Breast epithelium (tissue), 4 donors: ENCODE results near the gene TNPO1. TPM values are rescaled to one million over a fixed set of nuclear protein-coding genes. Genes with fewer than 3 reads are reported as not detected.
"Not testable (repeated sequence)": the region's sequence is repeated elsewhere in the genome, so short reads cannot be mapped to it uniquely, and the experiment has no call there.

Source experiments
- DNase-seq, 2 donors: peaks; one replicate each; pipeline ENCODE4 v3.0.0-alpha.2; 2019; ENCODE audit warnings: low spot score in 2 of 2
- H3K27ac ChIP-seq, 2 donors: fragments of 200-600 bp; sonication (generic) in 1 of 2; one replicate each; pipeline ENCODE4 v1.5.1; 2016 to 2019; ENCODE audit warnings: mild to moderate bottlenecking in 1 of 2
- H3K27me3 ChIP-seq, 2 donors: fragments of 200-600 bp; sonication (generic) in 1 of 2; one replicate each; pipeline versions ENCODE4 v1.5.1 to v1.6.0; 2017 to 2019; ENCODE audit warnings: control low read depth in 1 of 2, mild to moderate bottlenecking in 1 of 2
- H3K36me3 ChIP-seq: fragments of 200-600 bp; one replicate; pipeline ENCODE4 v1.5.1; 2019
- H3K4me1 ChIP-seq, 2 donors: fragments of 200-600 bp; sonication (generic); one replicate each; pipeline ENCODE4 v1.5.1; 2016 to 2019; ENCODE audit warnings: control low read depth in 1 of 2
- H3K4me3 ChIP-seq, 3 donors: fragments of 200-600 bp; sonication (generic); 1 replicate in 2 of 3; 2 replicates in 1 of 3; pipeline ENCODE4 v1.5.1; 2016 to 2019; ENCODE audit warnings: mild to moderate bottlenecking in 3 of 3, moderate library complexity in 2 of 3
- H3K9me3 ChIP-seq, 2 donors: fragments of 200-600 bp; sonication (generic) in 1 of 2; one replicate each; pipeline ENCODE4 v1.5.1; 2016 to 2019; ENCODE audit warnings: control low read depth in 1 of 2
- POLR2A ChIP-seq: fragments of 450-650 bp; IDR thresholded peaks from one replicate; pipeline ENCODE4 v1.6.1; 2016; ENCODE audit warnings: antibody characterized with exemption, mild to moderate bottlenecking, moderate library complexity
- POLR2AphosphoS5 ChIP-seq, 3 donors: sonication (generic); formaldehyde crosslinking; IDR thresholded peaks; one replicate each; pipeline ENCODE4 v1.6.1; 2017; ENCODE audit warnings: antibody characterized with exemption in 3 of 3
- intact Hi-C: fragments of 100-400 bp; cut with DNase I; formaldehyde crosslinking; loops from one replicate; pipeline ENCODE4 v1.15.1; 2023; ENCODE audit warnings: low total_unique reads
- total RNA-seq, 3 donors: library from RNA; depleted of rRNA; stranded (reverse); fragments of >200 nt; gene quantifications; one replicate each; pipeline ENCODE4 v1.1.0, GENCODE V29; 2016
- TF ChIP-seq, protein P1 (sequence below), 3 donors: fragments of 450-650 bp; IDR thresholded peaks; one replicate each; pipeline ENCODE4 v1.5.1; 2016 to 2017; ENCODE audit warnings: antibody characterized with exemption in 3 of 3, mild to moderate bottlenecking in 3 of 3, moderate library complexity in 3 of 3

Gene TNPO1
- total RNA-seq, 3 donors from 2014 or later = 87.5 to 105 (median 87.8) TPM

DNA sequence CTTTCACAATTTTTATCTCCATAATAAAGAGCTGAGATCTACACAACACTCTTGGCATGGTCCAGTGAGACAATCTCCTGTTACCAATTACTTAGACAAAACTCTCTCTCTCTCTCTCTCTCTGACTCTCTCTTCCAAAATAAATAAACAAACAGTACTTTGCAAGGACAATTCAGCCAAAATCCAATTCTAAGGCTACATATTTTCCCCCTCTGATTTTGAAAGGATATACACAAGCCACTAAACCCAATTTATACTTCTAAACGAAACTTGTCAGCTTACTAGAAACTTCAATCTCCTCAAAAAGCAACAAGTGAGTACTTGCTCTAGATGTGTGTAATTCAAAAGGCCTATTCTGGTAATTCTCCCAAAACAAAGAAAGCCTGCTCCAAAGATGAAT is 26.3 kb upstream of the TNPO1 start:
- H3K27ac ChIP-seq = peak overlapping the region in 1 of 2 donors; percentile 35
- H3K4me1 ChIP-seq = no peaks in the 10 kb centered on the region
- TF ChIP-seq POLR2A = no peak
- no peak for TF ChIP-seq POLR2AphosphoS5 (IDR thresholded peaks at IDR 0.05)
- TF ChIP-seq, protein P1, sequence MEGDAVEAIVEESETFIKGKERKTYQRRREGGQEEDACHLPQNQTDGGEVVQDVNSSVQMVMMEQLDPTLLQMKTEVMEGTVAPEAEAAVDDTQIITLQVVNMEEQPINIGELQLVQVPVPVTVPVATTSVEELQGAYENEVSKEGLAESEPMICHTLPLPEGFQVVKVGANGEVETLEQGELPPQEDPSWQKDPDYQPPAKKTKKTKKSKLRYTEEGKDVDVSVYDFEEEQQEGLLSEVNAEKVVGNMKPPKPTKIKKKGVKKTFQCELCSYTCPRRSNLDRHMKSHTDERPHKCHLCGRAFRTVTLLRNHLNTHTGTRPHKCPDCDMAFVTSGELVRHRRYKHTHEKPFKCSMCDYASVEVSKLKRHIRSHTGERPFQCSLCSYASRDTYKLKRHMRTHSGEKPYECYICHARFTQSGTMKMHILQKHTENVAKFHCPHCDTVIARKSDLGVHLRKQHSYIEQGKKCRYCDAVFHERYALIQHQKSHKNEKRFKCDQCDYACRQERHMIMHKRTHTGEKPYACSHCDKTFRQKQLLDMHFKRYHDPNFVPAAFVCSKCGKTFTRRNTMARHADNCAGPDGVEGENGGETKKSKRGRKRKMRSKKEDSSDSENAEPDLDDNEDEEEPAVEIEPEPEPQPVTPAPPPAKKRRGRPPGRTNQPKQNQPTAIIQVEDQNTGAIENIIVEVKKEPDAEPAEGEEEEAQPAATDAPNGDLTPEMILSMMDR (IDR thresholded peaks at IDR 0.05) = no peak
- no peaks in the 10 kb centered on the region for H3K27me3 ChIP-seq
- H3K36me3 ChIP-seq = no peaks in the 10 kb centered on the region
- no peak for DNase-seq
- intact Hi-C loops = no loop called here
- no peak overlapping the region for H3K4me3 ChIP-seq
- H3K9me3 ChIP-seq = no peaks in the 10 kb centered on the region

DNA sequence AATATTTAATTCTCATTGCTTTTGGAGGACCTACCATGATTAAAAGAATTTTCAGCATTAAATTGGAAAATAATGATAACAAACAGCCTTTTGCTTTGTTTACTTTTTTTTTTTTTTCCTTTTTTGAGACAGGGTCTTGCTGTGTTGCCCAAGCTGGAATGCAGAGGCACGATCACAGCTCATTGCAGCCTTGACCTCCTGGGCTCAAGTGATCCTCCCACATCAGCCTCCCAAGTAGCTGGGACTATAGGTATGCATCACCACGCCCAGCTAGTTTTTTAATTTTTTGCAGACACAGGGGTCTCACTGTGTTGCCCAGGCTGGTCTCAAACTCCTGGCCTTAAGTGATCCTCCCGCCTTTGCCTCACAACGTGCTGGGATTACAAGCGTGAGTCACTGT is 23.8 kb upstream of the TNPO1 start:
- H3K36me3 ChIP-seq, H3K4me1 ChIP-seq, DNase-seq, intact Hi-C loops, H3K9me3 ChIP-seq, H3K27me3 ChIP-seq, H3K27ac ChIP-seq, H3K4me3 ChIP-seq: not testable (repeated sequence)

DNA sequence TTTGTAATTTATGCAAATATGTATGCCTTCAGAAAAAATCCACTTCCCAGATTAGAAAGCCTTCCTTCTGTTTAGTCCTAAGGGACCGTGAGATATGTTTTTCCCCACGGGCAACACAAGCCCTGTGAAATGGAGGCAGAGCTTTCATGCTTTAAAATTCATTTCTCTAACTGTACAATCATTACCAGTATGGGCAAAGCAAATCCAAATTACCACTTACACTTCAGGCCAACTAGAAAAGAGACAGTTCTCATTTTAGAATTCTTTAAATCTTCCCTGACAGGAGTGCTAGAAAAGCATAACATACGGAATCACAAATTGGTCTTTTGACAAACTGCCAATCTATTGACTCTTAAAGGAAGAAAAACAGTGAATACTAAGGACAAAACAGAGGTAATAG is 20.5 kb upstream of the TNPO1 start:
- no peaks in the 10 kb centered on the region for H3K27me3 ChIP-seq
- no peak overlapping the region for H3K27ac ChIP-seq
- no peaks in the 10 kb centered on the region for H3K9me3 ChIP-seq
- no peak for TF ChIP-seq POLR2A
- TF ChIP-seq POLR2AphosphoS5 (IDR thresholded peaks at IDR 0.05) = no peak
- TF ChIP-seq, protein P1 (IDR thresholded peaks at IDR 0.05) = no peak
- no peak for DNase-seq
- no peaks in the 10 kb centered on the region for H3K4me1 ChIP-seq
- H3K36me3 ChIP-seq = no peaks in the 10 kb centered on the region
- intact Hi-C loops = no loop called here
- no peak overlapping the region for H3K4me3 ChIP-seq

DNA sequence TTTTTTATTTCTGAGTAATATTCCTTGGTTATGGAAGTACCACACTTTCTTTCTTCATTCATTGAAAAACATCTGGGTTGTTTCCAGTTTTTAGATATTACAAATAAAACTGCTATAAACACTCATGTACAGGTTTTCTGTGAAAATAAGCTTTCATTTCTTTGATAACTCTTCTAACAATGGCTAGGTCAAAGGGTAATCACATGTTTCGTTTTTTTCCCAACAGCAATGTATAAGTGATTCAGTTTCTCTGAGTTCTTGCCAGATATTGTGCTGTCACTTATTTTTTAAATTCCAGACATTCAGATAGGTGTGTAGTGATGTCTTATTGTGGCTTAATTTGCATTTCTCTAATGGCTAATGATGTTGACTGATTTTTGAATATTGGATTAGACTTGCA is 16.7 kb upstream of the TNPO1 start:
- no peak for TF ChIP-seq POLR2A
- TF ChIP-seq, protein P1 (IDR thresholded peaks at IDR 0.05) = no peak
- TF ChIP-seq POLR2AphosphoS5 (IDR thresholded peaks at IDR 0.05) = no peak
- Histone ChIP-seq H3K27ac (no peak overlapping the region), H3K9me3 (peaks cover 1 to 3% of the 10 kb centered on the region in 2 donors), H3K4me3 (no peak overlapping the region), H3K36me3 (no peaks in the 10 kb centered on the region), H3K4me1 (no peaks in the 10 kb centered on the region), H3K27me3 (no peaks in the 10 kb centered on the region)
- no peak for DNase-seq
- intact Hi-C loops = no loop called here

DNA sequence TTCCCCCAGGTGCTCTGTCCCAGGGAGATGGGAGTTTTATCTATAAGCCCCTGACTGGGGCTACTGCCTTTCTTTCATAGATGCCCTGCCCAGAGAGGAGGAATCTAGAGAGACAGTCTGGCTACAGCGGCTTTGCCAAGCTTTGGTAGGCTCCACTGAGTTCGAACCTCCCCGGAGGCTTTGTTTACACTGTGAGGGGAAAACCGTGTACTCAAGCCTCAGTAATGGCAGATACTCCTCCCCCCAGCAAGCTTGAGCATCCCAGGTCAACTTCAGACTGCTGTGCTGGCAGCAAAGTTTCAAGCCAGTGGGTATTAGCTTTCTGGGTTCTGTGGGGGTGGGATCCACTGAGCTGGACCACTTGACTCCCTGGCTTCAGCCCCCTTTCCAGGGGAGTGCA is 7.8 kb upstream of the TNPO1 start:
- H3K9me3 ChIP-seq = peaks cover 20% of the 10 kb centered on the region in 2 donors
- H3K27me3 ChIP-seq, H3K4me1 ChIP-seq, H3K27ac ChIP-seq, intact Hi-C loops, H3K4me3 ChIP-seq, DNase-seq, H3K36me3 ChIP-seq: not testable (repeated sequence)

DNA sequence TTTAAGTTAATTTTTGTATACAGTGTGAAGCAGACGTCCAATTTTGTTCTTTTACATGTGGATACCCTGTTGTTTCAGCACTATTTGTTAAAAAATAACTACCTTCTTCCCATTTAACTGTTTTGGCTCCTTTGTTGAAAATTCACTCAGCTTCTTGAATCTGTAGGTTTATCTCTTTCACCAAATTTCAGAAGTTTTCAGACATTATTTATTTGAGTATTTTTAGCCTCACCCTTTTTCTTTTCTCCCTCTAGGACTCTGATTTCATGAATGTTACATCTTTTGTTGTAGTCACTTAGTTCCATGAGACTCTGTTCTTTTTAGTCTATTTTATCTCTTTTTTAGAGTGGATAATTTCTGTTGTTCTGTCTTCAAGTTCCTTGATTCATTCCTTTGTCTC is 4.6 kb upstream of the TNPO1 start:
- Histone ChIP-seq H3K27ac (no peak overlapping the region), H3K4me3 (no peak overlapping the region), H3K36me3 (no peaks in the 10 kb centered on the region), H3K9me3 (peaks cover 0 to 8% of the 10 kb centered on the region in 2 donors), H3K27me3 (no peaks in the 10 kb centered on the region), H3K4me1 (no peaks in the 10 kb centered on the region)
- TF ChIP-seq, protein P1 (IDR thresholded peaks at IDR 0.05) = no peak
- TF ChIP-seq POLR2A (no peak), POLR2AphosphoS5 (IDR thresholded peaks at IDR 0.05) (no peak)
- intact Hi-C loops = no loop called here
- DNase-seq = no peak
